HL-60 (cell line): ENCODE results near the gene HTR3E.

ENCODE experiments used
- POLR2AphosphoS5 ChIP-seq: IDR thresholded peaks from 2 replicates; pipeline ENCODE4 v1.6.1; 2012; ENCODE audit warnings: low read depth
- REST ChIP-seq: IDR thresholded peaks from 2 replicates; pipeline ENCODE4 v1.6.1; 2012; ENCODE audit warnings: low read depth; ENCODE audit not compliant: insufficient replicate concordance
- TF ChIP-seq, protein P1 (sequence below): IDR thresholded peaks from one replicate; pipeline ENCODE4 v1.5.1; 2011; ENCODE audit warnings: low read length, control low read depth, inconsistent platforms; ENCODE audit not compliant: insufficient read depth

GRCh38 chr3:184073621-184074020, 23.2 kb upstream of the HTR3E start:
- TF ChIP-seq, protein P1, sequence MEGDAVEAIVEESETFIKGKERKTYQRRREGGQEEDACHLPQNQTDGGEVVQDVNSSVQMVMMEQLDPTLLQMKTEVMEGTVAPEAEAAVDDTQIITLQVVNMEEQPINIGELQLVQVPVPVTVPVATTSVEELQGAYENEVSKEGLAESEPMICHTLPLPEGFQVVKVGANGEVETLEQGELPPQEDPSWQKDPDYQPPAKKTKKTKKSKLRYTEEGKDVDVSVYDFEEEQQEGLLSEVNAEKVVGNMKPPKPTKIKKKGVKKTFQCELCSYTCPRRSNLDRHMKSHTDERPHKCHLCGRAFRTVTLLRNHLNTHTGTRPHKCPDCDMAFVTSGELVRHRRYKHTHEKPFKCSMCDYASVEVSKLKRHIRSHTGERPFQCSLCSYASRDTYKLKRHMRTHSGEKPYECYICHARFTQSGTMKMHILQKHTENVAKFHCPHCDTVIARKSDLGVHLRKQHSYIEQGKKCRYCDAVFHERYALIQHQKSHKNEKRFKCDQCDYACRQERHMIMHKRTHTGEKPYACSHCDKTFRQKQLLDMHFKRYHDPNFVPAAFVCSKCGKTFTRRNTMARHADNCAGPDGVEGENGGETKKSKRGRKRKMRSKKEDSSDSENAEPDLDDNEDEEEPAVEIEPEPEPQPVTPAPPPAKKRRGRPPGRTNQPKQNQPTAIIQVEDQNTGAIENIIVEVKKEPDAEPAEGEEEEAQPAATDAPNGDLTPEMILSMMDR = no peak
- TF ChIP-seq POLR2AphosphoS5 = no peak
- TF ChIP-seq REST = no peak
